Liver (tissue), 9 donors: ENCODE measurements around the gene RBM42. TPM values are rescaled to one million over a fixed set of nuclear protein-coding genes. Genes with fewer than 3 reads are reported as not detected.
A peak's percentile ranks its signal among the peaks of the same experiment; 100 is the strongest.

Experiments
- DNase-seq: peaks from one replicate; pipeline ENCODE4 v3.0.0-alpha.2; 2017; ENCODE audit warnings: low spot score
- H3K27ac ChIP-seq, 2 donors: one replicate each; pipeline ENCODE4 v1.7.0; 2013; ENCODE audit warnings: inconsistent platforms in 2 of 2, low read length in 2 of 2, control low read depth in 1 of 2, low read depth in 1 of 2, mild to moderate bottlenecking in 1 of 2
- H3K27me3 ChIP-seq, 4 donors: one replicate each; pipeline versions ENCODE4 v1.6.1 to v1.7.0; 2013; ENCODE audit warnings: low read length in 3 of 4, inconsistent platforms in 1 of 4, mild to moderate bottlenecking in 1 of 4, moderate library complexity in 1 of 4; ENCODE audit not compliant: control insufficient read depth in 4 of 4, insufficient read depth in 4 of 4
- H3K36me3 ChIP-seq, 4 donors: one replicate each; pipeline versions ENCODE4 v1.6.1 to v1.7.0; 2013; ENCODE audit warnings: low read length in 3 of 4, mild to moderate bottlenecking in 3 of 4, low read depth in 1 of 4, moderate library complexity in 1 of 4; ENCODE audit not compliant: control insufficient read depth in 4 of 4, insufficient read depth in 3 of 4
- H3K4me1 ChIP-seq, 4 donors: one replicate each; pipeline versions ENCODE4 v1.6.1 to v1.7.0; 2013; ENCODE audit warnings: low read length in 3 of 4, mild to moderate bottlenecking in 3 of 4, moderate library complexity in 1 of 4; ENCODE audit not compliant: control insufficient read depth in 4 of 4, insufficient read depth in 4 of 4
- H3K4me3 ChIP-seq, 3 donors: one replicate each; pipeline versions ENCODE4 v1.6.1 to v1.7.0; 2013; ENCODE audit warnings: low read length in 3 of 3, control low read depth in 1 of 3, low read depth in 1 of 3, mild to moderate bottlenecking in 1 of 3
- H3K9ac ChIP-seq, 2 donors: one replicate each; pipeline ENCODE4 v1.7.0; 2013; ENCODE audit warnings: low read length in 2 of 2, mild to moderate bottlenecking in 2 of 2, moderate library complexity in 2 of 2, control low read depth in 1 of 2, low read depth in 1 of 2
- H3K9me3 ChIP-seq, 4 donors: one replicate each; pipeline versions ENCODE4 v1.6.1 to v1.7.0; 2013; ENCODE audit warnings: low read length in 3 of 4; ENCODE audit not compliant: control insufficient read depth in 4 of 4
- ATF3 ChIP-seq: IDR thresholded peaks from 2 replicates; pipeline ENCODE4 v1.6.1; 2016; ENCODE audit warnings: antibody characterized with exemption
- CTCF ChIP-seq: fragments of 150-350 bp; IDR thresholded peaks from 2 replicates; pipeline ENCODE4 v1.5.1; 2017; ENCODE audit warnings: improper control_type of control experiment, low read depth, low read length; ENCODE audit not compliant: missing input control
- FOXA1 ChIP-seq: IDR thresholded peaks from 2 replicates; pipeline ENCODE4 v1.6.1; 2016; ENCODE audit warnings: antibody characterized with exemption
- FOXA2 ChIP-seq: IDR thresholded peaks from 2 replicates; pipeline ENCODE4 v1.6.1; 2016; ENCODE audit warnings: antibody characterized with exemption
- GABPA ChIP-seq, 2 donors: IDR thresholded peaks in 1 of 2; conservative IDR thresholded peaks in 1 of 2; 2 replicates each; pipeline ENCODE4 v1.6.1; 2016; ENCODE audit warnings: antibody characterized with exemption in 2 of 2, mild to moderate bottlenecking in 1 of 2, moderate library complexity in 1 of 2
- HNF4G ChIP-seq: IDR thresholded peaks from 2 replicates; pipeline ENCODE4 v1.6.1; 2016; ENCODE audit warnings: antibody characterized with exemption
- JUND ChIP-seq, 2 donors: IDR thresholded peaks; 2 replicates each; pipeline ENCODE4 v1.6.1; 2016; ENCODE audit warnings: antibody characterized with exemption in 2 of 2
- NR2F2 ChIP-seq: IDR thresholded peaks from 2 replicates; pipeline ENCODE4 v1.6.1; 2016; ENCODE audit warnings: antibody characterized with exemption
- RAD21 ChIP-seq, 2 donors: IDR thresholded peaks; 2 replicates each; pipeline ENCODE4 v1.6.1; 2016; ENCODE audit warnings: antibody characterized with exemption in 2 of 2, mild to moderate bottlenecking in 2 of 2
- RXRA ChIP-seq, 2 donors: IDR thresholded peaks; 2 replicates each; pipeline ENCODE4 v1.6.1; 2017 to 2018; ENCODE audit warnings: antibody characterized with exemption in 2 of 2, mild to moderate bottlenecking in 1 of 2
- TAF1 ChIP-seq: conservative IDR thresholded peaks from 2 replicates; pipeline ENCODE4 v1.6.1; 2016; ENCODE audit warnings: antibody characterized with exemption, mild to moderate bottlenecking
- YY1 ChIP-seq: IDR thresholded peaks from 2 replicates; pipeline ENCODE4 v1.6.1; 2016; ENCODE audit warnings: antibody characterized with exemption, mild to moderate bottlenecking
- WGBS: extraction: QIAGEN DNeasy Blood & Tissue Kit; methylation state at CpG from one replicate; pipeline ENCODE4 v1.1.7; 2013; 5-methylcytosine and 5-hydroxymethylcytosine counted together
- polyA plus RNA-seq, 2 donors: library from polyadenylated mRNA; stranded (reverse) in 1 of 2; unstranded in 1 of 2; fragments of 200-250 nt in 1 of 2; fragments of >200 nt in 1 of 2; fragmentation: Nextera tagmentation in 1 of 2; extraction: Ambion mirVana in 1 of 2; gene quantifications; one replicate each; pipeline versions ENCODE4 v1.2.1 to v1.2.3, GENCODE V29; 2013 to 2015
- total RNA-seq, 2 donors: library from RNA; depleted of rRNA; stranded (reverse); fragments of >200 nt; gene quantifications; one replicate each; pipeline ENCODE4 v1.2.3, GENCODE V29; 2014
- TF ChIP-seq, protein P1 (sequence below): IDR thresholded peaks from 2 replicates; pipeline ENCODE4 v1.6.1; 2016; ENCODE audit warnings: antibody characterized with exemption, mild to moderate bottlenecking
- TF ChIP-seq, protein P2 (sequence below): IDR thresholded peaks from 2 replicates; pipeline ENCODE4 v1.6.1; 2016; ENCODE audit warnings: antibody characterized with exemption
- TF ChIP-seq, protein P3 (sequence below): IDR thresholded peaks from 2 replicates; pipeline ENCODE4 v1.6.1; 2016; ENCODE audit warnings: antibody characterized with exemption
- donor health status: healthy.
- donor health status: healthy.
- donor health status: healthy.
- donor health status: healthy.
- donor health status: healthy.

Gene RBM42
- total and polyA plus RNA-seq, 4 donors: 17.8 to 34.7 (median 20.1) TPM

- no peaks in the 10 kb centered on the region for H3K27me3 ChIP-seq
- TF ChIP-seq GABPA (IDR thresholded peaks at IDR 0.05 in 1 of 2, conservative IDR thresholded peaks at IDR 0.05 in 1 of 2) (no peak), ATF3 (no peak), YY1 (no peak), NR2F2 (no peak), HNF4G (no peak), JUND (IDR thresholded peaks at IDR 0.05) (no peak), TAF1 (no peak), FOXA1 (no peak), FOXA2 (no peak), CTCF (no peak), RAD21 (IDR thresholded peaks at IDR 0.05) (no peak)
- TF ChIP-seq, protein P1, sequence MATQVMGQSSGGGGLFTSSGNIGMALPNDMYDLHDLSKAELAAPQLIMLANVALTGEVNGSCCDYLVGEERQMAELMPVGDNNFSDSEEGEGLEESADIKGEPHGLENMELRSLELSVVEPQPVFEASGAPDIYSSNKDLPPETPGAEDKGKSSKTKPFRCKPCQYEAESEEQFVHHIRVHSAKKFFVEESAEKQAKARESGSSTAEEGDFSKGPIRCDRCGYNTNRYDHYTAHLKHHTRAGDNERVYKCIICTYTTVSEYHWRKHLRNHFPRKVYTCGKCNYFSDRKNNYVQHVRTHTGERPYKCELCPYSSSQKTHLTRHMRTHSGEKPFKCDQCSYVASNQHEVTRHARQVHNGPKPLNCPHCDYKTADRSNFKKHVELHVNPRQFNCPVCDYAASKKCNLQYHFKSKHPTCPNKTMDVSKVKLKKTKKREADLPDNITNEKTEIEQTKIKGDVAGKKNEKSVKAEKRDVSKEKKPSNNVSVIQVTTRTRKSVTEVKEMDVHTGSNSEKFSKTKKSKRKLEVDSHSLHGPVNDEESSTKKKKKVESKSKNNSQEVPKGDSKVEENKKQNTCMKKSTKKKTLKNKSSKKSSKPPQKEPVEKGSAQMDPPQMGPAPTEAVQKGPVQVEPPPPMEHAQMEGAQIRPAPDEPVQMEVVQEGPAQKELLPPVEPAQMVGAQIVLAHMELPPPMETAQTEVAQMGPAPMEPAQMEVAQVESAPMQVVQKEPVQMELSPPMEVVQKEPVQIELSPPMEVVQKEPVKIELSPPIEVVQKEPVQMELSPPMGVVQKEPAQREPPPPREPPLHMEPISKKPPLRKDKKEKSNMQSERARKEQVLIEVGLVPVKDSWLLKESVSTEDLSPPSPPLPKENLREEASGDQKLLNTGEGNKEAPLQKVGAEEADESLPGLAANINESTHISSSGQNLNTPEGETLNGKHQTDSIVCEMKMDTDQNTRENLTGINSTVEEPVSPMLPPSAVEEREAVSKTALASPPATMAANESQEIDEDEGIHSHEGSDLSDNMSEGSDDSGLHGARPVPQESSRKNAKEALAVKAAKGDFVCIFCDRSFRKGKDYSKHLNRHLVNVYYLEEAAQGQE: no peak
- DNase-seq: peak; percentile 92
- no peaks in the 10 kb centered on the region for H3K9me3 ChIP-seq
- H3K4me1 ChIP-seq: peaks cover 5 to 29% (median 18%) of the 10 kb centered on the region in 4 donors
- peak overlapping the region; percentile 67 to 83 (median 75) for H3K4me3 ChIP-seq
- 21% methylated on average over 20 of the region's 20 CpGs for WGBS
- no peaks in the 10 kb centered on the region for H3K36me3 ChIP-seq
- H3K27ac ChIP-seq: peak overlapping the region; percentile 92 to 93
- peak overlapping the region in 1 of 2 donors; percentile 64 for H3K9ac ChIP-seq
Measured at GRCh38 chr19:35644987-35645679, 16.3 kb downstream of the RBM42 start.

GRCh38 chr19:35645680-35646511, 17.1 kb downstream of the RBM42 start:
- Histone ChIP-seq H3K36me3 (peaks cover 0 to 2% (median 0%) of the 10 kb centered on the region in 4 donors), H3K4me1 (peaks cover 5 to 34% (median 18%) of the 10 kb centered on the region in 4 donors), H3K27ac (no peak overlapping the region), H3K9ac (no peak overlapping the region), H3K4me3 (no peak overlapping the region), H3K9me3 (no peaks in the 10 kb centered on the region), H3K27me3 (no peaks in the 10 kb centered on the region)
- no peak for DNase-seq
- 74% methylated on average over 7 of the region's 7 CpGs for WGBS
- no peak for TF ChIP-seq RXRA (IDR thresholded peaks at IDR 0.05)
- TF ChIP-seq FOXA1: no peak
- TF ChIP-seq, protein P1: no peak
- no peak for TF ChIP-seq ATF3
- TF ChIP-seq FOXA2: no peak
- TF ChIP-seq, protein P2, sequence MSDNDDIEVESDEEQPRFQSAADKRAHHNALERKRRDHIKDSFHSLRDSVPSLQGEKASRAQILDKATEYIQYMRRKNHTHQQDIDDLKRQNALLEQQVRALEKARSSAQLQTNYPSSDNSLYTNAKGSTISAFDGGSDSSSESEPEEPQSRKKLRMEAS: no peak
- no peak for TF ChIP-seq CTCF
- TF ChIP-seq, protein P3, sequence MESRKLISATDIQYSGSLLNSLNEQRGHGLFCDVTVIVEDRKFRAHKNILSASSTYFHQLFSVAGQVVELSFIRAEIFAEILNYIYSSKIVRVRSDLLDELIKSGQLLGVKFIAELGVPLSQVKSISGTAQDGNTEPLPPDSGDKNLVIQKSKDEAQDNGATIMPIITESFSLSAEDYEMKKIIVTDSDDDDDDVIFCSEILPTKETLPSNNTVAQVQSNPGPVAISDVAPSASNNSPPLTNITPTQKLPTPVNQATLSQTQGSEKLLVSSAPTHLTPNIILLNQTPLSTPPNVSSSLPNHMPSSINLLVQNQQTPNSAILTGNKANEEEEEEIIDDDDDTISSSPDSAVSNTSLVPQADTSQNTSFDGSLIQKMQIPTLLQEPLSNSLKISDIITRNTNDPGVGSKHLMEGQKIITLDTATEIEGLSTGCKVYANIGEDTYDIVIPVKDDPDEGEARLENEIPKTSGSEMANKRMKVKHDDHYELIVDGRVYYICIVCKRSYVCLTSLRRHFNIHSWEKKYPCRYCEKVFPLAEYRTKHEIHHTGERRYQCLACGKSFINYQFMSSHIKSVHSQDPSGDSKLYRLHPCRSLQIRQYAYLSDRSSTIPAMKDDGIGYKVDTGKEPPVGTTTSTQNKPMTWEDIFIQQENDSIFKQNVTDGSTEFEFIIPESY: no peak
